Measurements from ENCODE around the gene B3GNT9. TPM values are rescaled to one million over a fixed set of nuclear protein-coding genes. Genes with fewer than 3 reads are reported as not detected.
A peak's percentile ranks its signal among the peaks of the same experiment; 100 is the strongest.

B3GNT9 gene
- total and polyA plus RNA-seq, 4 experiments from 2014 or later, result 10.0 to 11.8 (median 10.2) TPM

GRCh38 chr16:67170168-67170948, 19.6 kb upstream of the B3GNT9 start, which contains the start of gene NOL3:
Gene NOL3, plus strand, starts transcription at chr16:67170538.
- ChIA-PET CTCF (ENCODE audit: partially characterized antibody) (interaction anchor here (0.9 to 4.1 kb wide), 5 partner anchors 11 to 152 kb away, joined by 3 to 34 read pairs (median 6); partner anchors contain the start of genes FBXL8 and TRADD), POLR2A (ENCODE audit: partially characterized antibody) (interaction anchor here (0.8 to 13.9 kb wide), 6 partner anchors 7 to 21 kb away, joined by 3 to 320 read pairs (median 6); partner anchors contain the start of genes B3GNT9, FBXL8, HSF4 and TRADD)
- H3K4me3 Mint-ChIP-seq, result peak within 1 kb of the TSS; percentile 41 to 87 (median 79)
- Histone ChIP-seq H3K27ac (ENCODE audit: low read depth, low read length) (no peak within 1 kb of the TSS), H3K9me3 (ENCODE audit: control insufficient read depth in 1 of 2, low read length in 2 of 2) (no peaks in the 10 kb centered on the region), H3K27me3 (ENCODE audit: insufficient read depth, low read length) (peaks cover 27% of the 10 kb centered on the region), H3K4me1 (ENCODE audit: insufficient read depth, low read length) (peaks cover 35% of the 10 kb centered on the region), H3K36me3 (ENCODE audit: insufficient read depth, low read length) (no peaks in the 10 kb centered on the region), H3K4me3 (ENCODE audit: low read length in 2 of 2) (peak within 1 kb of the TSS in 1 of 2 donors; percentile 27)
- H3K9me3 Mint-ChIP-seq, result no peaks in the 10 kb centered on the region
- no peaks in the 10 kb centered on the region for H3K36me3 Mint-ChIP-seq
- DNase-seq, result no peak
- peaks cover 18 to 31% of the 10 kb centered on the region in 2 donors for H3K27me3 Mint-ChIP-seq
- intact Hi-C loops (cut with micrococcal nuclease), result no loop called here
- H3K27ac Mint-ChIP-seq, result peak within 1 kb of the TSS in 5 of 7 donors; percentile 34 to 71 (median 63)
- H3K4me1 Mint-ChIP-seq, result peaks cover 19 to 58% (median 22%) of the 10 kb centered on the region in 4 donors

GRCh38 chr16:67169642-67170167, 18.9 kb upstream of the B3GNT9 start:
- Histone ChIP-seq H3K9me3 (ENCODE audit: control insufficient read depth in 1 of 2, low read length in 2 of 2) (no peaks in the 10 kb centered on the region), H3K36me3 (ENCODE audit: insufficient read depth, low read length) (no peaks in the 10 kb centered on the region), H3K27ac (ENCODE audit: low read depth, low read length) (no peak overlapping the region), H3K27me3 (ENCODE audit: insufficient read depth, low read length) (peaks cover 32% of the 10 kb centered on the region), H3K4me1 (ENCODE audit: insufficient read depth, low read length) (peaks cover 40% of the 10 kb centered on the region), H3K4me3 (ENCODE audit: low read length in 2 of 2) (peak overlapping the region in 1 of 2 donors; percentile 27)
- Mint-ChIP-seq H3K9me3 (no peaks in the 10 kb centered on the region), H3K36me3 (no peaks in the 10 kb centered on the region), H3K27me3 (peaks cover 18 to 37% of the 10 kb centered on the region in 2 donors), H3K27ac (peak overlapping the region in 3 of 7 donors; percentile 59 to 71 (median 63)), H3K4me3 (peak overlapping the region; percentile 21 to 87 (median 79)), H3K4me1 (peaks cover 18 to 61% (median 23%) of the 10 kb centered on the region in 4 donors)
- intact Hi-C loops (cut with micrococcal nuclease), result no loop called here
- ChIA-PET CTCF (ENCODE audit: partially characterized antibody) (interaction anchor here (0.7 to 4.1 kb wide), 6 partner anchors 11 to 152 kb away, joined by 3 to 34 read pairs (median 4); partner anchors contain the start of genes FBXL8 and TRADD), POLR2A (ENCODE audit: partially characterized antibody) (interaction anchor here (1.3 to 13.9 kb wide), 4 partner anchors 7 to 19 kb away, joined by 6 to 320 read pairs (median 18); partner anchors contain the start of genes B3GNT9, FBXL8, HSF4 and TRADD)
- no peak for DNase-seq

DNA sequence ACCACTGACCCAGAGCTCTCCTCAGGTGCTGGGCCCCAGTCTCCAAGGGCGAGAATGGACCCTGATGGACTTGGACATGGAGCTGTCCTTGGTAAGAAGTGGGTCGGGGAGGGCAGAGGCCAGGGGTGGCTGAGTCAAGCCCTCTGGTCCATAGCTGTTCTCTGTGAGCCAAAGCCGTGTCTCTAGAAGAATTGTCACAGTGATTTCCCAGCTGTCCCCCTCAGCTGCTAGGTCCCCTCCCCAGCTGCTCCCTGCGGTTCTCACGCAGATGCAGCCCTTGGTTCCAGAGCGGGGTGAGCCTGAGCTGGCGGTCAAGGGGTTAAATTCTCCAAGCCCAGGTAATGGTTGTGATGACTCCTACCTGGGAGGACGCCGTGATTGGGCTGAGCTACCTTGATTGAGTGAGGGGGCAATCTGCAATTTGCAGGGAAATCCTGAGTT, 18.2 kb upstream of the B3GNT9 start:
- Histone ChIP-seq H3K36me3 (ENCODE audit: insufficient read depth, low read length) (no peaks in the 10 kb centered on the region), H3K4me3 (ENCODE audit: low read length in 2 of 2) (no peak overlapping the region), H3K27me3 (ENCODE audit: insufficient read depth, low read length) (peaks cover 32% of the 10 kb centered on the region), H3K27ac (ENCODE audit: low read depth, low read length) (no peak overlapping the region), H3K9me3 (ENCODE audit: control insufficient read depth in 1 of 2, low read length in 2 of 2) (no peaks in the 10 kb centered on the region), H3K4me1 (ENCODE audit: insufficient read depth, low read length) (peaks cover 40% of the 10 kb centered on the region)
- intact Hi-C loops (cut with micrococcal nuclease), result no loop called here
- H3K27me3 Mint-ChIP-seq, result peaks cover 18 to 37% of the 10 kb centered on the region in 2 donors
- no peak overlapping the region for H3K4me3 Mint-ChIP-seq
- DNase-seq, result no peak
- CTCF ChIA-PET (ENCODE audit: partially characterized antibody), result interaction anchor here (0.7 to 4.1 kb wide), 7 partner anchors 10 to 151 kb away, joined by 3 to 34 read pairs (median 4); partner anchors contain the start of genes FBXL8 and TRADD
- POLR2A ChIA-PET (ENCODE audit: partially characterized antibody), result interaction anchor here (0.8 to 13.9 kb wide), 5 partner anchors 4 to 18 kb away, joined by 3 to 320 read pairs (median 29); partner anchors contain the start of genes B3GNT9, FBXL8, HSF4 and NOL3
- peaks cover 17 to 59% (median 25%) of the 10 kb centered on the region in 4 donors for H3K4me1 Mint-ChIP-seq
- H3K27ac Mint-ChIP-seq, result no peak overlapping the region
- no peaks in the 10 kb centered on the region for H3K9me3 Mint-ChIP-seq
- H3K36me3 Mint-ChIP-seq, result no peaks in the 10 kb centered on the region

GRCh38 chr16:67167588-67167987, 16.8 kb upstream of the B3GNT9 start:
- peaks cover 18 to 32% of the 10 kb centered on the region in 2 donors for H3K27me3 Mint-ChIP-seq
- no peak overlapping the region for H3K4me3 Mint-ChIP-seq
- peaks cover 7 to 48% (median 18%) of the 10 kb centered on the region in 4 donors for H3K4me1 Mint-ChIP-seq
- Histone ChIP-seq H3K4me3 (ENCODE audit: low read length in 2 of 2) (no peak overlapping the region), H3K27me3 (ENCODE audit: insufficient read depth, low read length) (peaks cover 32% of the 10 kb centered on the region), H3K27ac (ENCODE audit: low read depth, low read length) (no peak overlapping the region), H3K9me3 (ENCODE audit: control insufficient read depth in 1 of 2, low read length in 2 of 2) (no peaks in the 10 kb centered on the region), H3K4me1 (ENCODE audit: insufficient read depth, low read length) (peaks cover 43% of the 10 kb centered on the region), H3K36me3 (ENCODE audit: insufficient read depth, low read length) (no peaks in the 10 kb centered on the region)
- intact Hi-C loops (cut with micrococcal nuclease), result no loop called here
- H3K9me3 Mint-ChIP-seq, result no peaks in the 10 kb centered on the region
- DNase-seq, result no peak
- POLR2A ChIA-PET (ENCODE audit: partially characterized antibody), result interaction anchor here (3.6 to 13.9 kb wide), 4 partner anchors 5 to 15 kb away, joined by 29 to 320 read pairs (median 247); partner anchors contain the start of genes B3GNT9, FBXL8, HSF4 and NOL3
- H3K36me3 Mint-ChIP-seq, result no peaks in the 10 kb centered on the region
- CTCF ChIA-PET (ENCODE audit: partially characterized antibody), result interaction anchor here (2.6 to 4.1 kb wide), 2 partner anchors 8 to 12 kb away, joined by 10 to 34 read pairs; partner anchors contain the start of genes FBXL8 and TRADD
- no peak overlapping the region for H3K27ac Mint-ChIP-seq

DNA sequence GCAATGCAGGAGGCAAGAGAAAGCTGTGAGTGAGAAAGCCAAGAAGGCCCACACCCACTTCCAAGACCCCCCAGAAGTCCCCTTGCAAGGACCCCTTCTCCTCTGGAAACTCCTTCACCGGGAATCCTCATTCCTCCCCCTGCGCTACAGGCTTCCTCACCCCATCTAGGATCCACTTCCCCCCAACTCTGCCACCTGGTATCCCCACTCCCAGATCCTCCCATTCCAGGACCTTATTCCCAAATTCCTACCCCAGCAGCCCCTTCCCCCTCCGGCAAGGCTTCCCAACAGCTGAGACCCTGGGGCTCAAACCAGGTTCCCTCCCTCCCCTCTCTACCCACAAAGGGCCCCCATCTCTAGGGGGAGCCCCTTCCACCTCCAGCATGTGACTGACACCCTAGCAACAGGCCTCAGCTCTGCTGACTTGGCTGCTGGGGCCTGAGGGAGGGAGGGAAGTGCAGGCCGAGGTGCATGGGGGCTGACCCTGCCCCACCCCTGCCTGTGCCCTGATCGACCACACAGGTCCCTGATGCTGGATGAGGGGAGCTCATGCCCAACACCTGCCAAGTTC, 15.9 kb upstream of the B3GNT9 start:
- H3K27me3 ChIP-seq (ENCODE audit: insufficient read depth, low read length), result peaks cover 35% of the 10 kb centered on the region
- POLR2A ChIA-PET (ENCODE audit: partially characterized antibody), result interaction anchor here (1.1 to 13.9 kb wide), 4 partner anchors 4 to 81 kb away, joined by 3 to 320 read pairs (median 247); partner anchors contain the start of genes B3GNT9, FBXL8, HSF4 and NOL3

DNA sequence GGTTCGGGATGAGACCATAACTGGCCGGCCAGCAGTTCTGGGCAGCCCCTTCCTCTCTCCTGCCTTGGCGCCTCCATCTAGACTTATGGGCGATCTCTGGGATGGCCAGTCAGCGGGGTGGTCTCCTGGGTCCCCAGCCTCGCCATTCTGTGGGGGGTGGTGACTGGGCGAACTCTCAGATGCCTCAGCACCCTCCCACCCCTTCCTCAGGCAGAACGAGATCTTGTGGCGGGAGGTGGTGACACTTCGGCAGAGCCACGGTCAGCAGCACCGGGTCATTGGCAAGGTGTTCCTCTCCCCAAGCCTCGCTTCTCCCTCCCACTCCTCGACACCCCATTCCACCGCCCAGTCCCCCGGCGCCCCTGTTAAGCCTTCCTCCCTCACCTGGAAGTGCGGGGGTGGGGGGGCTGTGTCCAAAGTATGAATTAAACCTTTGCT, 15.3 kb upstream of the B3GNT9 start:
- no peak for DNase-seq
- intact Hi-C loops (cut with micrococcal nuclease), result no loop called here
- no peaks in the 10 kb centered on the region for H3K9me3 ChIP-seq (ENCODE audit: control insufficient read depth in 1 of 2, low read length in 2 of 2)
- peaks cover 35% of the 10 kb centered on the region for H3K27me3 ChIP-seq (ENCODE audit: insufficient read depth, low read length)
- CTCF ChIA-PET (ENCODE audit: partially characterized antibody), result interaction anchor here (2.6 kb wide), 1 partner anchor 11 kb away, joined by 10 read pairs; no protein-coding TSS in a partner anchor
- H3K27ac Mint-ChIP-seq, result no peak overlapping the region
- H3K36me3 Mint-ChIP-seq, result no peaks in the 10 kb centered on the region
- H3K4me1 Mint-ChIP-seq, result peaks cover 7 to 51% (median 24%) of the 10 kb centered on the region in 4 donors
- POLR2A ChIA-PET (ENCODE audit: partially characterized antibody), result interaction anchor here (1.1 to 13.9 kb wide), 6 partner anchors 3 to 148 kb away, joined by 3 to 320 read pairs (median 89); partner anchors contain the start of genes B3GNT9, FBXL8, HSF4 and NOL3
- no peak overlapping the region for H3K4me3 Mint-ChIP-seq
- no peak overlapping the region for H3K4me3 ChIP-seq (ENCODE audit: low read length in 2 of 2)
- no peaks in the 10 kb centered on the region for H3K9me3 Mint-ChIP-seq
- H3K36me3 ChIP-seq (ENCODE audit: insufficient read depth, low read length), result no peaks in the 10 kb centered on the region
- H3K27me3 Mint-ChIP-seq, result peaks cover 15 to 29% of the 10 kb centered on the region in 2 donors
- no peak overlapping the region for H3K27ac ChIP-seq (ENCODE audit: low read depth, low read length)
- peaks cover 58% of the 10 kb centered on the region for H3K4me1 ChIP-seq (ENCODE audit: insufficient read depth, low read length)

More for the DNA sequence above, 15.9 kb upstream of the B3GNT9 start:
- H3K27ac Mint-ChIP-seq, result no peak overlapping the region
- Histone ChIP-seq H3K27ac (ENCODE audit: low read depth, low read length) (no peak overlapping the region), H3K4me1 (ENCODE audit: insufficient read depth, low read length) (peaks cover 52% of the 10 kb centered on the region), H3K9me3 (ENCODE audit: control insufficient read depth in 1 of 2, low read length in 2 of 2) (no peaks in the 10 kb centered on the region), H3K4me3 (ENCODE audit: low read length in 2 of 2) (no peak overlapping the region), H3K36me3 (ENCODE audit: insufficient read depth, low read length) (no peaks in the 10 kb centered on the region)
- DNase-seq, result no peak
- peaks cover 9 to 54% (median 23%) of the 10 kb centered on the region in 4 donors for H3K4me1 Mint-ChIP-seq
- no peaks in the 10 kb centered on the region for H3K9me3 Mint-ChIP-seq
- intact Hi-C loops (cut with micrococcal nuclease), result no loop called here
- no peaks in the 10 kb centered on the region for H3K36me3 Mint-ChIP-seq
- CTCF ChIA-PET (ENCODE audit: partially characterized antibody), result interaction anchor here (2.6 to 4.1 kb wide), 2 partner anchors 8 to 12 kb away, joined by 10 to 34 read pairs; partner anchors contain the start of genes FBXL8 and TRADD
- peak overlapping the region in 1 of 8 donors; percentile 61 for H3K4me3 Mint-ChIP-seq
- peaks cover 19 to 32% of the 10 kb centered on the region in 2 donors for H3K27me3 Mint-ChIP-seq

All from CD4-positive, alpha-beta memory T cell (primary cell).